GM12801 (cell line): ENCODE measurements around the gene DUSP1.

ENCODE experiments used
- CTCF ChIP-seq: IDR thresholded peaks from one replicate; pipeline ENCODE4 v1.5.1; 2011; ENCODE audit warnings: control low read depth; ENCODE audit not compliant: insufficient read length; ENCODE audit errors: extremely low read depth

The DUSP1 gene

GRCh38 chr5:172741206-172741582 is 29.8 kb downstream of the DUSP1 start:
- no peak for TF ChIP-seq CTCF

- no peak for TF ChIP-seq CTCF
Measured at GRCh38 chr5:172740428-172741205, 30.4 kb downstream of the DUSP1 start.

GRCh38 chr5:172739375-172739774 is 31.6 kb downstream of the DUSP1 start:
- TF ChIP-seq CTCF: no peak

GRCh38 chr5:172736508-172737135 is 34.4 kb downstream of the DUSP1 start:
- TF ChIP-seq CTCF: no peak

- TF ChIP-seq CTCF: no peak
Measured at GRCh38 chr5:172735141-172735831, 35.7 kb downstream of the DUSP1 start.

- TF ChIP-seq CTCF: no peak
Measured at GRCh38 chr5:172733974-172734346, 37.0 kb downstream of the DUSP1 start.

- TF ChIP-seq CTCF: no peak
Measured at GRCh38 chr5:172733131-172733973, 37.6 kb downstream of the DUSP1 start.
